ENCODE measurements around the gene LMF1.
"Not testable (repeated sequence)": the region's sequence is repeated elsewhere in the genome, so short reads cannot be mapped to it uniquely, and the experiment has no call there.

LMF1 gene

DNA sequence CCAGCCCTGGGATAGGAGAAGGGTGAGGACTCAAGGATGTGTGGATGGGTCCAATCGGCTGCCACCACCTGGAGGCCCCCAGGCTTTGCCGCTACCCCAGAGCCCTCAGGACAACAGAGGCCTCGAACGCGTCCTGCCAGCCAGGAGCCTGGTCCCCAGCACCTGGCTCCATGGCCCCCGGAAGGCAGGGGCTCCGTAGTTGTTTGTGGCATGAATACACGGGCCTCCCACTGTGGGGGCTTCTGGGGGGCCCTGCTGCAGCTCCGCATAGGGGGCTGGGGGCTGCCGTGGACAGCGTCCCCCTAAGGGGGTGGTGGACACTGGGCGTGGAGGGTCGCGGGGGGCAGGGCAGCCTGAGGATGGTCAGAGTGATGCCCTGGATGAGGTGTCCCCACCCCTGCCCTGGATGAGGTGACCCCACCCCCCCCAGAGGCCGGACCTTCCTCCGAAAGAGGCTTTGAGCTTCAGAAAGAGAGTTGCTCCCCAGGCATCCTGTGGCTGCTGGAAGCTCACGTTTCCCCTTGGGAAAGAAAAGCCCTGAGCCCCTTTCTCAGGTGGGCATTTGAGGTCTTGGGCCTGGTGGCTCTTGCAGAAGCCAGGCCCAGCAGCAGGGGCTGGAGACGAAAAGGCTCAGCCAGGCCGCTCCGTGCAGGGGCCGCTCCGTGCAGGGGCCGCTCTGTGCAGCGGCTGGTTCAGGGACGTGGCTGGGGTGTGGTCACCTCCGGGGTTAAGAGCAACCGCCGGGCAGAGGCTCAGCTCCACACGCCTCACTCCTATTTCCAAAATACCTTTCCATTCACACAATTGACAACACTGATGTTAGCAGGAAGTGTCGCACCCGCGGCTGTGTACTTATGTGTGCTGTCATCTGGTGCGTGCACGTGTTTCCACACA is 130.0 kb downstream of the LMF1 start:
- DNase-seq: no peak

DNA sequence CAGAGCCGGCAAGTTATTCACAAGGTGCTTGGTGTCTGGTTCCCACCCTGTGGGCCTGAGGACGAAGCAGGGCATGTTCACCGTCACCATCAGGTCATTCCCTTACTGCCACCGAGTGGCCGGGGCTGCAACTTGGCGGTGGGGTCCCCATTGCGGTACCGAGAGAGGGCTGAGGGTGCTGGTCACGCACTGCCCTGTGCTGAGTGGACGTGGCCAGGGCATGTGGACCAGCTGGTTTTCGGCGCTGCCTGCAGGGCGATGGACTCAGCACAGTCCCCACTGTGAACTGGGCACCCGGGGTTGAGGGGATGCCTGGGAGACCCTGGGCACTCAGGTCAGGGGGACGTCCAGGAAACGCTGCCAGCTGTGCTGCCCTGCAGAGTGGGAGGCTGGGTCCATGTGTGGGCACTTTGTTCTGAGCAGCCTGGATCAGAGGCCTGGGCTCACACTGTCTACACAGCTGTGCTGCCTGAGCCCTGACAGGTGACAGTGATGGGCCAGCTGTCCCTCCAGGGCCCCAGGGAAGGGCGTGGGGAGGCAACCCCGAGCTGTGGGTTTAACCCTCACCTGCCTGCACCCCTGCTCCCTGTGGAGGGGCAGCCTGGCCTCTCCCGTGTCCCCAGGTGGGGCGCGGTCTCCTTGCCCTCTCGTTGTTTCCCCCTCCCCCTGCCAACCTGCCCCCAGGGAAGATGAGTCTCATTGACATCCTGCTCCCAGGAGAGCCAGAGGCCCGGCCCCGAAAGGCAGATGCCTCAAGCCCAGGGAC is 131.0 kb downstream of the LMF1 start:
- no peak for DNase-seq

DNA sequence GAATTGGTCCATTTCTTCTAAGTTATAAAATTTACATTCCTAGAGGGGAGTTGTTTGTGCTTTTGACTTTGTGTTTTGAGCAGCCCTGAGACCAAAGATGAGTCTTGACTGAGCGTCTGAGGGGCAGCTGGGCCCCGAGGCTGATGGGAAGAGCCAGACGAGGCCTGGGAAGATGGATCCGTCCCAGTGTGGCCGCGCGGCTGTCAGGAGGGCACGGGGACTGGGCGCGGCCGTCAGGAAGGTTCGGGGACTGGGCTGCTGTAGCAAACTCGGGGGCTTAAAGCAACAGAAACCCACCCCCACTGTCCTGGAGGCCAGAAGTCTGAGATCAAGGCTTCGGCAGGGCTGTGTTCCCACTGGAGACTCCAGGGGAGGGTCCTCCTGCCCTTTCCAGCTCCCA is 132.0 kb downstream of the LMF1 start:
- no peak for DNase-seq

DNA sequence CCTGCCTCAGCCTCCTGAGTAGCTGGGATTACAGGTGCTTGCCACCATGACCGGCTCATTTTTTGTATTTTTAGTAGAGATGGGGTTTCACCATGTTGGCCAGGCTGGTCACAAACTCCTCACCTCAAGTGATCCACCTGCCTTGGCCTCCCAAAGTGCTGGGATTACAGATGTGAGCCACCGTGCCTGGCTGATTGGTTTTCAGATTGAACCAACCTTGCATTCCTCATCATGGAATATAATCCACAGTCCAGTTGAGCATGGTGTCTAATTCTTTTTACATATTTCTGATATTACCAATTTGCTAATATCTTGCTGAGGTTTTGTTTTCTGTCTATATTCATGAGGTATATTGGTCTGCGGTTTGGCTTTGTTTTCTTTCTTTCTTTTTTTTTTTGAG is 134.0 kb downstream of the LMF1 start:
- DNase-seq: not testable (repeated sequence)

GRCh38 chr16:836221-836620 is 134.6 kb downstream of the LMF1 start:
- DNase-seq: no peak

DNA sequence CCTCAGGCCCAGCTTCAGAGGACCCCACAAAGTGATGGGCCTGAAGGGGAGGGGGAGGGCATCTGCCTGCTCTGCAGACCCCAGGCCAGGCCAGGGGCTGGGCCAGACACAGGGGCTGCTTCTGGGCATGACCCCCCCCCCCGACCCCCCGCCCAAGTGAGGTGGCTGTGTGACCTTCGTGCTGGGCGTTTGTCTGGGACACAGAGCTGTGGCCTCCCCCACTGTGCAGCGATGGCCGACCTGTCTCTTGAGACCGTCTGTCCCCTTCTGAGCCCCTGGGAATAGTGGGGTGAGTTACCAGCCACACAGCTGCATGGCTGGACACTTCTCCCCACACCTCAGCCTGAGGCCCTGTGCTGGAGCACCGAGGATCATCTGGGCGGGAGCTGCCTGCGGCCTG is 135.4 kb downstream of the LMF1 start:
- no peak for DNase-seq

DNA sequence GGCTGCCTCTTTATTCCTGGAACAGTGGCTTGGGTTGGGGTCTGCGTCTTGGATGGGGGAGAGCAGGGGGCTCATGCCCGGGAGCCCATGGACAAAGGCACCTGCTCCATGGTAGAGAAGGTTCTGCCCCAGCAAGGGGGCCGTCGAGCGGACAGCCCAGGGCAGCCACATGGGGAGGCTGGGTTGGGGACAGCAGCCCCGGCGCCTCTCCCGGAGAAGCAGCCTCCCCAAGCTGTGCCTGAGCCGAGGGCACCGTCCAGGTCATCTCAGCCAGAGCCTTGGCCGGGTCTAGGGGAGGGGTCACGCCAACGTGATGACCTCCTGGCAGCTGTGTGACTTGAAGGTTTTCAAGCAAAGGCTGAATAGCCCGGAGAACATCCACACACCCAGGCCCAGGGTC is 137.4 kb downstream of the LMF1 start:
- DNase-seq: no peak

DNA sequence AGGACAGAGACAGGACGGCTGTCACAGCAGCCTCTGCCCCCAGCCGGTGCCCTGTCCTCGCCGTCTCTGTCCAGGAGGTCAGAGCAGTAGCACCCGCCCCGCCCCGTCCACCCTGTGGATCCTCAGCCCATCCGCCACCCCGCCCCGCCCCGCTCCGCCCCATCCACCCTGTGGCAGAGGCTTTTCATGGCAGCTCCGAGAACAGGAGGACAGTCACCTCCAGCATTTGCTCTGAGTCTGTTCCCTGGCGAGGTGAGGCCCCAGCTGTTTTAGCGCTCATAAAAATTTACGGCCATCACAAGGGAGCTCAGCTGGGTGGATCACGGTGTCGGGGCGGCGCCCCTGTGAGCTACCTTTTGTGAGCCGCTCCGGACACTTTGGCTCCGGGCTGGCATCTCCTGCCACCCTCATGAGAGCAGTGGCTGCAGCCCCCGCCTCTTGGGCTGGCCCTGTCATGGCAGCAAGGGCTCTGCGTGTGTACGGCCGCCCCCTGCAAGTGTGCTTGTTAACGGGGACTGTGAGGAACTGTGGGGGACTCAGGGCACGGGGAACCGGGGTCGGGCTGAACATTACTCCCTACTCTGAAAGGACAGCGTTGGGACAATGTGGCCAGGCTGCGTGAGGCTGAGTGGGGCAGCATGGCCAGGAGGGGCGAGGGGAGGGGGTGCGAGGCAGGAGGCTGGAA is 138.0 kb downstream of the LMF1 start:
- DNase-seq: no peak

GRCh38 chr16:831571-832413 is 139.0 kb downstream of the LMF1 start:
- no peak for DNase-seq

DNA sequence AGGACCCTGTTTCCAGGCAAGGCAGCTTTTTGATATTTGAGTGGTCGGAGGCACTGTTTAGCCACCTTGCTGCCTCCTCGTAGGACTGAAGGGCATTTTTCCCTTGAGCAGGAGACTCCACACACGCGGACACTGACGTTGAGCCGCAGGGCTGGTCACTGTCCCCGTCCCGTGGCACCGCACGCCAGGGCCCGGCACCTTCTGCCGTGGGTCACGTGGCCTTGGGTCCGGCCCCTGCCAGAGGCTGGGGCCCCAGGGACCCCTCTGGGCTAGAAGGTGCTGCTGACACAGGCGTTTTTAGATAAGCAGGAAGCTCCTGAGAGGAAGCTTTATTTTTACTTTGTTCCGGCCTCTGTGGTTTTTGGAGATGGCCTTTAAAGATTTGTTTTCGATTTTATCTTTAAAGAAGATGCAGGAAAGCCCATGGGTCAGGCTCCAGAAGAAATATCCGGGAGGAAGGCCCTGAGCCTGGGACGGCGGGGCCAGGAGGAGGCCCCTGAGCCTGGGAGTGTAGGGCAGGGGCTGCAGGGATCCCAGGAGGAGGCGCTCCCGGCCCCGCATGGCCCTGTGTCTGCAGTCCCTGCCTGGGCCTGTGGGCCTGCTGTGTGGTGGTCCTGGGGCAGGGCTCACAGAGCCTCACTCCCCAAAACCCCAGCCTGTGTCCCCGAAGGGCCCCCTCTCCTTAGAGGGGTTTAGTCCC is 139.8 kb downstream of the LMF1 start:
- no peak for DNase-seq

DNA sequence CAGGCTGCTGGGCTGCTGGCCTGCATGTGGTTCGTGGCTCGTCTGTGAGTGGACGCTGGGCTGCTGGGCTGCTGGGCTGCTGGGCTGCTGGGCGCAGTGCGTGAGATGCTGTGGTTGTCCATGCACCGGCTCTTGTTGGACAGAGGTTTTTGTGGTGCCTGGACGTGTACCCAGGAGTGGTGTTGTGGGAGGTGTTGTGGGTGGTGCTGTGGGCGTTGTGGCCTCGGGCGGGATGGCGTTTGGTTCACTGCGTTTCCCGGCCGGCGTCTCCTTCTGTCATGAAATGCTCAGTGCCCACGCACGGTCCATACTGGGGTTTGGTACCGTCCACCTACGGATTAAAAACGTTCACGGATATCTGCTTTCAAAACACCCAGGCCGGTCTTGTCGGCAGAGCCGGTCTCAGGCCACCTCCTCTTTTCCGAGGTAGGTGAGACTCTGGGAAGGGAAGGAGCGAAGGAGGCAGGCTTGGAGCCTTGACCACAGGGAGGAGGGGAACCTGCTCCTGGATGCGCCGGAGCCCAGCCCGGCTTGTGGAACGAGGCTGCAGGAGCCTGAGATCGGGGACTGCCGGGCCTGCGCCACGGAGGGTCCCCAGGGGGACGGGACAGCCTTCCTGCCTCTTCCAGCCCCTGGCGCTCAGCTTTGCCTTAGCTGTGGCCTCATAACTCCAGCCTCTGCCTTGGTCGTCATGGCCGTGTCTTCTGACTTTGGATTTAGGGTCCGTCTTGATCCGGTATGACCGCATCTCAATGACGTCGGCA is 140.5 kb downstream of the LMF1 start:
- no peak for DNase-seq

GRCh38 chr16:828891-829290 is 141.9 kb downstream of the LMF1 start:
- DNase-seq: no peak

DNA sequence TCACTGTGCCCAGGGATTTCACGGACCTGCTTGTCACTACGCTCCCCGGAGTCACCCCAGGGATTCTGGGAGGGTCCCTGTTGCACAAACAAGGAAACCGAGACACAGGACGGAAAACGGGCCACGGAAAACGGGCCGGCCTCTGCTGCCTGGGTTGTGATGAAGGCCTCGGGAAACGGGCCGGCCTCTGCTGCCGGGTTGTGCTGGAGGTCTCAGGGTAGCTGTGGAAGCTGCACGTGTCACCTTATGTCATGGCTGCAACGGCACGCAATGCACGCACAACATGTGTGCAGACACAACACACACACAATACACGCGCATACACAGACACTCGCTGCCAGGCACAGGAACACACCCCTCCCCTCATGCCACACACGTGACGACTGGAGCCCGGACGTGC is 143.3 kb downstream of the LMF1 start:
- DNase-seq: no peak

DNA sequence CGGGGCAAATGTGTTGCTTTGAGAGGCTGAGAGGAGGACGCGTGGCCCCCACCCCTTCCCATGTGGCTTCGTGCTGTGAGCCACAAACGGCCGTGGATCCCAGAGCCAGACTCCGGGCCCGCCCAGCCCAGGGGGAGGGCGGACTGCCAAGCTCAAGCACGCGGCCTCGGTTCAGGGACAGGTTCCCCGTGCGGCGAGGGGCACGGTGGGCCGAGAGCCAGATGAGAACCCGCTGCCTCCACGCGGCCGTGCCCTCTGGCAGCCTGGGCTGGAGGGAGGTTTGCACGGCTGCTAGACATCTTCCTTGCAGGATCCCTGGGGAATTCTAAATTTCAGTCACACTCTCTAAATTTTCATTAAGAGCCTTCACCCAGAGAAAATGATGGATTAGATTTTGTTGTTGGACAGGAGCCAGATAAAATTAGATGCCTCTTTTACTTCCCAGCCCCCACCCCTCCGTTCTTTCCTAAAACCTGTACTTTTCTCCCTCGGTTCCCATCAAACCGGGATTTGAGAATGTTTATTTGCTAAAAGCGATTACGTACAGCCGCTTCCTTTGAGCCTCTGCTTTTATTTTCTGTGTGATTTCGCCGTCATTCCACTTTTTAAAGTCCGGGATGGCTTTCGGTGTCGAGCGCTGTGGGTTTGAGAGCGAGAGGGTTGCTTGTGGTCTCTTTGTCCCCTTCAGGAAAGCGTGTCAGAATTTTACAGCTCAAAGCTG is 145.3 kb downstream of the LMF1 start:
- no peak for DNase-seq

GRCh38 chr16:824601-825000 is 146.2 kb downstream of the LMF1 start:
- no peak for DNase-seq

DNA sequence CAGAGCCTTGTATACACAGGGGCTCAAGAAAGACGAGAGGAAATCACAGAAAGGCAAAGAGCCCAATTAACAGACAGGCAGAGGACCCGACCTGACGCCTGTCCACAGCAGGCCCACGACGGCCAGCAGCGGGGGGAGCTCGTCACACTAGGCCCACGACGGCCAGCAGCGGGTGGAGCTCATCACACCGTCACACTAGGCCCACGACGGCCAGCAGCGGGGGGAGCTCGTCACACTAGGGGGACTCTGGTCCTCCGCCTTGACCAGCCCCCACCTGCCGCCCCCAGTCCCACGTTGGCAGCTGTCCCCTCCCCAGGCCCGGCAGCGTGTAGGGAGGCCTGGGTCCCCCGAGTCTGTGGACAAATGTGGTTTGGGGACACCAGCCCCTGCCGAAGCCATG is 146.6 kb downstream of the LMF1 start:
- DNase-seq: no peak

DNA sequence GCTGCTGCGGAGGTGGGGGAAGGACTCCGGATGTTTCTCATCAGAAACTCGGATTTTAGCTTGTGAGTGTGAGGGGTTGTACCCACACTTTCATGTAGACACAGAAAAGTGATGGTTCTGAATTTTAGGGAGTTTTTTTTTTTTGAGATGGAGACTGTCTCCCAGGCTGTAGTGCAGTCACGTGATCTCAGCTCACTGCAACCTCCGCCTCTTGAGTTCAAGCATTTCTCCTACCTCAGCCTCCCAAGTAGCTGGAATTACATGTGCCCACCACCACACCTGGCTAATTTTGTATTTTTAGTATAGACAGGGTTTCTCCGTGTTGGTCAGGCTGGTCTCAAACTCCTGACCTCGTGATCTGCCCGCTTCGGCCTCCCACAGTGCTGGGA is 147.9 kb downstream of the LMF1 start:
- no peak for DNase-seq

DNA sequence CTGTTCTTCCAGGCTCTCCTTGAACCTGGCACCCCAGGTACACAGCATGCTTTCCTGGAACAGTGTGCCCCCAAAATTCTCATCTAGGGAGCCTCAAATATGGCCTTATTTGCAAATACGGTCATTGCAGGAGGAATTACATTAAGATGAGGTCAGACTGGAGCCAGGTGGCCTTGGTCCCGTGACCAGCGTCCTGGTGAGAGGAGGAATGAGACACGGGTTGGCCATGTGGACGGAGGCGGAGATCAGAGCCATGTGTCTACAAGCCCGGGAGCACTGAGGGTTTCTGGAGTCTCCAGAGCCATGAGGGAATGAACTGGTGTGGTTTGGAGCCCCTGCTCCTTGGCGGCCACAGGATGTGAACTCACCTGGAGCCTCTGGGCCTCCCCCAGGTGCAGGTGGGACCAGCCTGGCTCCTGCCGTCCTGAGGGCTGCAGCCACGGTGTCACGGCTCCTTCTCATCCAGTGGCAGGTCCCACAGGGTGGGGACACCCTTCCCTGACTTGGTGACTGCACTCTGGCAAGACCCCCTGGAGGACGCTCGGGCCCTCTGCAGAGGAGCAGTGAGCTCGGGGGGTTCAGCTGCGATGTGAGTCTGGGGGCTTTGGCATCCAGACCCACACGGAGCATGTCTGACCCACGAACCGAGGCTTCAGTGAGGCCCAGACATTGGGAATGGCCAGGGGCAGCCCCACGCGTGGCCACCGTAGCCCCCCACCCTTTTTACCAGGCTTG is 148.4 kb downstream of the LMF1 start:
- no peak for DNase-seq

GRCh38 chr16:821751-822150 is 149.0 kb downstream of the LMF1 start:
- no peak for DNase-seq

DNA sequence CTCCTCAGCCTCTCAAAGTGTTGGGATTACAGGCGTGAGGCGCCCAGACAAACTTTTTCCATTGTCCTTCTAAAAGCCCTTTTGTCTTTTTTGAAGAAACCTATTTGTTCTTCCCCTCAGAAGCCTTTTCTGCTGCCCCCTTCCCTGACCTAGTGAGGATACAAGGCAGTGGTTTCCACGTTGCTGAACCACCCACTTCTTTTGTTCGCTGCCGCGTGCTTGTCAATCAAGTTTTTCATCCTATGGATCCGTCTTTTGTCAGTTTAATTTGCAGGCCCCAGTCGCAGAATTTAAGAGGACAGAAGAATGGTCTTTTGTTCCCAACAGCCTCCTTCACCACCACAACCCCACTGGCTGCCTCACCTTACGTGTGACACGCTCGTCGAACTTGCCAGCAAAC is 150.0 kb downstream of the LMF1 start:
- no peak for DNase-seq

All from SHP77 treated with DMSO at 0.1 percent for 48 hours (cell line).